Ramos (cell line): Measurements from ENCODE around the gene CFAP410.

Source experiments
- in situ Hi-C: fragments of 300-500 bp; cut with MboI; formaldehyde crosslinking; loops from one replicate; pipeline ENCODE4 v1.14.3; 2022; ENCODE audit warnings: low sequenced_read_pairs; ENCODE audit not compliant: unreplicated experiment

CFAP410 gene

GRCh38 chr21:44333509-44334328, 5.5 kb downstream of the CFAP410 start:
- in situ Hi-C loops = loop anchor here (10.0 to 25.0 kb wide), 2 partner anchors 529 to 1346 kb away; no protein-coding TSS in a partner anchor

DNA sequence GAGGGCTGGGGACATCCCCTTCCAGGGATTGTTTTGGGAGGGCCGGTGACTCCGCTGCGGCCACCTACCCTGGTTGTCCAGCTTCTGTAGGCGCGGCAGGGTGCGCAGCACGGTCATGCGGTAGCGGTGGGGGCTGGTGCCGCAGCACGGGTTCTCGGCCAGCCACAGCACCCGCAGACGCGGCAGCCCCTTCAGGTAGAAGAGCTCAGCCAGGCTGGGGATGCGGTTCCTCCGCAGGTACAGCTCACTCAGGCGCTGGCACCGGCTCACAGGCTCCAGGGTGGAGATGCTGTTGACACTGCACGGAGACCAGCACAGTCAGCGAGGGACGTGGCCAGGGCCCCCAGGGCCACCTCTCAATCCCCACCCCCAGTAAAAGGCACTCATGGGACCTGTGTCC, 6.2 kb downstream of the CFAP410 start:
- in situ Hi-C loops = loop anchor here (10.0 to 25.0 kb wide), 2 partner anchors 528 to 1346 kb away; no protein-coding TSS in a partner anchor

DNA sequence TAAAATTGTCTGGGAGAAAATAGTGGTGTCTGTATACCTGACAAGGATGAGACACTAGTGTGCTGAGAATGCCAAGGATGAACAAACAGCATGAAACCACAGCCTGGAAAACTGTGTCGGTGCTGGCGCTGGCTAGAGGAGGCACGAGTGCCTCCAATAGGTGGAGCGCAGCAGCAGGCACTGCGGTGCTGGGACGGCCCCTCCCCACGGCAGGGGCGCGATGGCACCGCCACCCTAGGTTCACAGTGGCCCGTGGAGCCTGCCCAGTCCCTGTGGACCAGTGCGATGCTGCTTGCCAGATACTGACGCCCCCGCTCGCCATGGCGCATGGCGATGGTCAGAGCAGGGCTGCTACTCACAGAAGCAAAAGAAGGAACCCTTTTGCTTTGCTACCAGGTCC, 6.8 kb downstream of the CFAP410 start:
- in situ Hi-C loops = loop anchor here (10.0 to 25.0 kb wide), 2 partner anchors 528 to 1345 kb away; no protein-coding TSS in a partner anchor

- in situ Hi-C loops = loop anchor here (10.0 to 25.0 kb wide), 2 partner anchors 527 to 1344 kb away; no protein-coding TSS in a partner anchor
These were observed 7.4 kb downstream of the CFAP410 start for GRCh38 chr21:44331650-44332307.

DNA sequence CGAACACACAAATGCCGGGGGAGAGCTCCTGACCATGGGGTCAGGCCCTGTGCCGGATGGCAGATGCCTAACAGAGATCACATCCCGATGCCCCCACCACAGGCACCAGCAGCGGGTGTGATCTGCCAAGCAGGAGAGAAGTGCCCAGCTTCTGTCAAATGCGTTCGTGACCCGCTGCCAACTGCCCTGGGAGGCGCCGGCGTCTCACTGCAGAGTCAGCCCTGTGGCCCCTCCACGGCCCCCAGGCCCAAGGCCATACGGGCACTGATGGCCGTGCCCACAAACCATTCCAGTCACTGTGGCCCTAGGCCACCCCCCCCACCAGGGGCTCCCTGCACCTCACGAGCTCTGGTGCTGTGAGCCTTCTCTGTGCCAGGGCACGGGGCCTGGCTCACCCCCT, 8.0 kb downstream of the CFAP410 start:
- in situ Hi-C loops = loop anchor here (10.0 to 25.0 kb wide), 2 partner anchors 526 to 1344 kb away; no protein-coding TSS in a partner anchor

- in situ Hi-C loops = loop anchor here (10.0 to 25.0 kb wide), 2 partner anchors 526 to 1343 kb away; no protein-coding TSS in a partner anchor
These were observed 8.5 kb downstream of the CFAP410 start for GRCh38 chr21:44330698-44331097.

DNA sequence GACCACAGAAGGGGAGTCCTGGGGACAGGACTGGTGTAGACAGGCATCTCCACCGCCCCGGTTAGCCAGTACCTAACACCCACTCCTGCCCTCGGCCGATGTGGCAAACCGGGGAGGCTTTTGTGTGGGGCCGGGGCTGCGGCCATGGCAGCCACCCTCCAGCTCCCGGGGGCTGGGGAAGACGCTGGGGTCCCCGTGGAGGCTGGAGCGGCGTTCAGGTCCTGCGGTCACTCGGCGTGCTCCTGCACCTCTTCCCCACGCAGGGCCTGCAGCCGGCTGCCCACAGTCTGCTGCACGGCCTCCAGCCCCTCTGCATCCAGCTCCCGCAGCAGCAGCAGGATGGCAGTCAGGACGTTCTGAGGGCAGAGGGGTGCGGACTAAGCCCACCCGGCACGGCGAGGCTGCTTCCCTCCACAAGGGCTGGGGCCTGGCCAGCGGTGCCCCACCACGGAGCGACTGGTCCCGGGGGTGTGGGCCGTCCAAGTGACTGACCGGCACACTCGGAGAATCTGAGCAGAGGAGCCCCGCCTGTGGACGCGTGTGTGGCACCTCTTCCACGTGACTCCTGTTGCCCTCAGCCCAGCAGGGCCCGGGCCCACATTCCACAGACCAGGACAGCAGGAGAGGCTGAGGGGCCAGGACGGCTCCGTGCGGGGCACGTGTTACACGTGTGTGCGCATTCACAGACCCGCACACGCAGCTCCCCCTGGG, 9.1 kb downstream of the CFAP410 start:
- in situ Hi-C loops = loop anchor here (10.0 to 25.0 kb wide), 2 partner anchors 525 to 1343 kb away; no protein-coding TSS in a partner anchor

GRCh38 chr21:44329086-44329889, 9.9 kb downstream of the CFAP410 start:
- in situ Hi-C loops = loop anchor here (25.0 kb wide), 1 partner anchor 1342 kb away; no protein-coding TSS in a partner anchor

DNA sequence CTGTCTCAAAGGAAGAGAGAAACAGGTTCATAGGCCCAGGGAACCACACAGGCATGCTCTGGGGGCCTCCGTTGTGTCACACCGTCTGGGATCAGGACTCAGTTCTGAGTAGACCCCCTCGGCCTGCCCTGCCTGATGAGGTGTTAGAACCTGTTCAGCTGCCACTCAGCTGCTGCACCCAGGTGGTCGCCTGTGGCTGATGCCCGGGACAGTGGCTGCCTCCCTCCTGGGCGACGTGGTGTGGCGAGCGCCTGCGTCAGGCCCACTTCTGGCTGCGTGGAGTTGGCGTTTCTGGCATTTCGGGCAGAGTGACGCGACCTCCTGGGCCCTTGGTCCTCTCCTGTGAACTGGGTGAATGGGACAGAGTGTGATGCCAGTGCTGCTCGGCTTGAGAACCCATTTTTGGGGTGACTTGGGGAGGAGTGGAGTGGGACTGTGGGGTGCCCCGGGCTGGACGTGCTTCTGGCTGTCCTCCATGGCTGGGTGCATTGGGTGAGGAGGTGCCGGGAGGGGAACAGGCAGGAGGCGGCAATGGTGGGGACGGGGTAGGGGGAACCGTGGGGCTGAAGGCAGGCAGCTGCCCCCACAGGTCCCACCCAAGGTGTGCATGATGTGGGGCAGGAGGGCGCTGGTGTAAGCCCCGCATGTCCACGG, 10.8 kb downstream of the CFAP410 start:
- in situ Hi-C loops = loop anchor here (25.0 kb wide), 1 partner anchor 1341 kb away; no protein-coding TSS in a partner anchor

DNA sequence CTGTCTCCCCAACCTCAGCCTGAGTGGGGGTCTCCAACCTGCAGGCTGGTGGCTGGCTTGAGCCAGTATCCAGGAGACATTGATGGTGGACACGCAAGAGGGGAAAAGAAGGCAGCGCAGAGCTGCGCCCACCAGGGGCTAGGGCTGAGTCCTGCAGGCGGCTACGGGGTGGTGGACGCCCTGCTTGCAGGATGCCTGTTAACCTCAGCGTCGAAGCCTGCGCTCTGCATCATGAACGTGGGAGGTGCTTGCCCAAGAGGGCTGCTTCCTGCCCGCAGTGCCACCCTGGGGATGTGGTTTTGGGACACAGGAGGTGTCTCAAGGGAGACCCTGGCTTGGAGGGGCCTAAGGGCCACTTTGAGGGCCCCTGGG, 11.6 kb downstream of the CFAP410 start:
- in situ Hi-C loops = loop anchor here (25.0 kb wide), 1 partner anchor 1340 kb away; no protein-coding TSS in a partner anchor

GRCh38 chr21:44326716-44327602, 12.2 kb downstream of the CFAP410 start:
- in situ Hi-C loops = loop anchor here (25.0 kb wide), 1 partner anchor 1340 kb away; no protein-coding TSS in a partner anchor

- in situ Hi-C loops = loop anchor here (25.0 kb wide), 1 partner anchor 1339 kb away; no protein-coding TSS in a partner anchor
These were observed 12.9 kb downstream of the CFAP410 start for GRCh38 chr21:44326272-44326647.

DNA sequence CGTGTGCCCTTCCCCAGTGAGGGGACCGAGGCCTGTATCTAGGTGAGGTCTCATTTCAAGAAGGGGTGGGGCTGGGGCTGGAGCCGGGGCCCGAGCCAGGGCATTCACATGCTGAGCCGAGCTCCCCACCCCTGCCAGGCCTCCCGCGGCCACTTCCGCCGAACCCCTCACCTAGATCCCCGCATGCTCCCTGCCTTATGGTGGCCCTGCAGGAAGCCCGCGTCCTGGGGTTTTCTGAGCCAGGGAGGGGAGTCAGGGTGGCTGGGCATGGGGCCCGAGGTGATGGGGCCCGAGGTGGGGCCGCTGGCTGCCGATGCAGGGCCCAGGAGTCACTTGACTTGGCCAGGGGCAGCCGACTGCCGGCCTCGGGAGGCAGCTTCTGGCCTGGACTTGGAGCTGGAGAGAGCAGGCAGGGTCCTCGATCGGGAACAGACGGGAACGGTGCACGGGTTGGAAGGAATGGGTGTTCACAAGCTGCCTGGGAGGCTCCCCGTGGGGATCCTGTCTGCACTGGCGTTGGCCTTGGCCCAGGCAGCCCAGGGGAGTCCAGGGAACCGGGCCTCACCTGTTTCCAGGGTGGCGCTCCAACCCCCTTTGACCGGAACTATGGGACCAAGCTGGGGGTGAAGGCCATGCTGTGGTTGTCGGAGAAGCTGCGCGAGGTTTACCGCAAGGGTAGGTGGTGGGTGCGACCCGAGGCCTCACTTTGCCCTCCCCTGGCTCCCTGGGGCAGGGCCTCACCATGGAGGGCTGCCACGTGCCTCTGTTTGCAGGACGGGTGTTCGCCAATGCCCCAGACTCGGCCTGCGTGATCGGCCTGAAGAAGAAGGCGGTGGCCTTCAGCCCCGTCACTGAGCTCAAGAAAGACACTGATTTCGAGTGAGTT, 13.6 kb downstream of the CFAP410 start:
- in situ Hi-C loops = loop anchor here (25.0 kb wide), 1 partner anchor 1338 kb away; no protein-coding TSS in a partner anchor

DNA sequence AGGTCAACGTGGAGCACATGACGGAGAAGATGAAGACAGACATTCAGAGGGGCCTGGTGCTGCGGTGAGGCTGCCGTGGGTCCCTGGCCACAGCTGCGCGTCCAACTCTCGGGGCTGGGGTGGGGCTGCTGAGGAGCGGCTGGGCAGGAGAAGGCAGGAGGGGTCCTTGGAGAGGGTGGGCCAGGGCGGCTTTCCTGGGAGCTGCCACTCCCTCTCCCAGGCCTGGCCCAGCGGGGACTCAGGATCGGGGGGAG, 14.4 kb downstream of the CFAP410 start:
- in situ Hi-C loops = loop anchor here (25.0 kb wide), 1 partner anchor 1337 kb away; no protein-coding TSS in a partner anchor

- in situ Hi-C loops = no loop called here
These were observed 14.9 kb downstream of the CFAP410 start for GRCh38 chr21:44324106-44324853.

DNA sequence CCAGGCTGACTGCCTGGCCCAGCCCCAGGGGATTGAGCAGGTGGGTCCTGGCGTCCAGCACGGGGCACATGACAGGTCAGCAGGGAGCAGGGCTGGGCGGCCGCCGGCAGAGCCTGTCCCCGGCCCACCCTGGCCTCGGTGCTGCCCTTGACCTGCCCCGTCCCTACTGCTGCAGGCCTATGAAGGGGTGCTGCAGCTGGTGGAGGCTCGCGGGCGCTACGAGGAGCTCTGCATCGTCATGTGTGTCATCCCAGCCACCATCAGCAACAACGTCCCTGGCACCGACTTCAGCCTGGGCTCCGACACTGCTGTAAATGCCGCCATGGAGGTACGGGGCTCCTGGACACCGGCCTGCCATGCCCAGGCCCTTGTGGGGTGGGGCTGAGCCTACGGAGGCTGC, 15.6 kb downstream of the CFAP410 start:
- in situ Hi-C loops = no loop called here
